Gastrocnemius medialis (tissue), 4 donors: Measurements from ENCODE around the gene PTPRC.

Source experiments
- CTCF ChIP-seq, 5 experiments: fragments of 450-650 bp in 3 of 5; fragments of 200-600 bp in 2 of 5; sonication (generic) in 2 of 5; IDR thresholded peaks in 4 of 5; conservative IDR thresholded peaks in 1 of 5; 1 replicate in 4 of 5; 2 replicates in 1 of 5; pipeline ENCODE4 v1.5.1; 2016 to 2019; ENCODE audit warnings: antibody characterized with exemption in 5 of 5, mild to moderate bottlenecking in 3 of 5, moderate library complexity in 3 of 5
- POLR2A ChIP-seq, 2 donors: fragments of 450-650 bp; IDR thresholded peaks; one replicate each; pipeline ENCODE4 v1.6.1; 2017; ENCODE audit warnings: antibody characterized with exemption in 2 of 2, mild to moderate bottlenecking in 2 of 2, moderate library complexity in 2 of 2

- no peak for TF ChIP-seq CTCF (IDR thresholded peaks at IDR 0.05 in 4 of 5, conservative IDR thresholded peaks at IDR 0.05 in 1 of 5)
- no peak for TF ChIP-seq POLR2A (IDR thresholded peaks at IDR 0.05)
Observed at GRCh38 chr1:198717510-198717909, 78.7 kb downstream of the PTPRC start.
